Keratinocyte (primary cell): ENCODE measurements around the gene AP1AR. TPM values are rescaled to one million over a fixed set of nuclear protein-coding genes. Genes with fewer than 3 reads are reported as not detected.

Experiments used
- DNase-seq: peaks from one replicate; pipeline ENCODE4 v3.0.0-alpha.2; 2011; ENCODE audit warnings: low read depth, missing footprints, low spot score
- FAIRE-seq: peaks from 2 replicates; lab custom pipeline; 2011; peaks lifted over from hg19 to GRCh38; lab: Jason Lieb, UNC
- H2AFZ ChIP-seq: 2 replicates; pipeline ENCODE4 v1.6.0; 2012; ENCODE audit warnings: low read length, control low read depth, inconsistent platforms; ENCODE audit not compliant: control insufficient read depth
- H3K27ac ChIP-seq: 2 replicates; pipeline ENCODE4 v1.5.1; 2011; ENCODE audit warnings: low read length; ENCODE audit not compliant: control insufficient read depth, insufficient read depth
- H3K27me3 ChIP-seq: 3 replicates; pipeline ENCODE4 v1.6.0; 2011; ENCODE audit warnings: low read length; ENCODE audit not compliant: control insufficient read depth, insufficient read depth; ENCODE audit errors: extremely low read depth
- H3K36me3 ChIP-seq, 2 experiments: 2 replicates in 1 of 2; 3 replicates in 1 of 2; pipeline ENCODE4 v1.5.1; 2011; ENCODE audit warnings: low read length in 2 of 2, mild to moderate bottlenecking in 1 of 2; ENCODE audit not compliant: control insufficient read depth in 2 of 2, insufficient read depth in 2 of 2; ENCODE audit errors: extremely low read depth in 1 of 2
- H3K4me1 ChIP-seq: 3 replicates; pipeline ENCODE4 v1.5.1; 2011; ENCODE audit warnings: low read length; ENCODE audit not compliant: control insufficient read depth, insufficient read depth; ENCODE audit errors: extremely low read depth
- H3K4me2 ChIP-seq: 3 replicates; pipeline ENCODE4 v1.6.0; 2011; ENCODE audit warnings: low read depth, low read length; ENCODE audit not compliant: control insufficient read depth, insufficient read depth; ENCODE audit errors: extremely low read depth
- H3K4me3 ChIP-seq, 3 experiments: fragments of 200-600 bp in 1 of 3; sonication (generic) in 1 of 3; 2 replicates in 2 of 3; 3 replicates in 1 of 3; pipeline ENCODE4 v1.5.1; 2011 to 2016; ENCODE audit warnings: low read length in 3 of 3, mild to moderate bottlenecking in 3 of 3, control low read depth in 2 of 3, inconsistent platforms in 1 of 3, low read depth in 1 of 3, mixed read lengths in 1 of 3, mixed run types in 1 of 3, moderate library complexity in 1 of 3; ENCODE audit not compliant: control insufficient read depth in 2 of 3, insufficient read depth in 2 of 3; ENCODE audit errors: extremely low read depth in 1 of 3
- H3K79me2 ChIP-seq: 2 replicates; pipeline ENCODE4 v1.6.0; 2012; ENCODE audit warnings: low read length; ENCODE audit not compliant: control insufficient read depth, insufficient read depth
- H3K9ac ChIP-seq: 3 replicates; pipeline ENCODE4 v1.6.0; 2011; ENCODE audit warnings: low read length; ENCODE audit not compliant: control insufficient read depth, insufficient read depth; ENCODE audit errors: extremely low read depth
- H3K9me1 ChIP-seq: 3 replicates; pipeline ENCODE4 v1.6.0; 2011; ENCODE audit warnings: low read length; ENCODE audit not compliant: control insufficient read depth, insufficient read depth; ENCODE audit errors: extremely low read depth
- H3K9me3 ChIP-seq: 2 replicates; pipeline ENCODE4 v1.5.1; 2012; ENCODE audit warnings: low read depth, low read length; ENCODE audit not compliant: control insufficient read depth
- H4K20me1 ChIP-seq: 3 replicates; pipeline ENCODE4 v1.6.0; 2011; ENCODE audit warnings: low read length; ENCODE audit not compliant: control insufficient read depth, insufficient read depth; ENCODE audit errors: extremely low read depth
- CTCF ChIP-seq, 3 experiments: IDR thresholded peaks in 1 of 3; conservative IDR thresholded peaks in 1 of 3; optimal IDR thresholded peaks in 1 of 3; 2 replicates in 2 of 3; 3 replicates in 1 of 3; pipeline versions ENCODE3 to v1.5.1; 2011; ENCODE audit warnings: low read length in 3 of 3, mild to moderate bottlenecking in 3 of 3, moderate library complexity in 2 of 3, control low read depth in 1 of 3, inconsistent platforms in 1 of 3; ENCODE audit not compliant: insufficient read depth in 2 of 3; ENCODE audit errors: extremely low read depth in 1 of 3
- EZH2 ChIP-seq: IDR thresholded peaks from one replicate; pipeline ENCODE4 v1.6.1; 2012; ENCODE audit warnings: inconsistent platforms, mild to moderate bottlenecking, low read length, moderate library complexity
- dilution Hi-C: fragments of 300-500 bp; cut with MboI; formaldehyde crosslinking; loops from one replicate; pipeline ENCODE4 v1.7.0; 2020; ENCODE audit warnings: low sequenced_read_pairs; ENCODE audit not compliant: extremely low pct_ligation_motif_present
- polyA plus RNA-seq, 5 experiments: library from polyadenylated mRNA; depleted of rRNA in 3 of 5; stranded (reverse) in 3 of 5; stranded (forward) in 1 of 5; unstranded in 1 of 5; fragments of >200 nt; gene quantifications; 1 replicate in 1 of 5; 2 replicates in 3 of 5; 3 replicates in 1 of 5; pipeline versions ENCODE4 v1.2.1 to v1.2.3, GENCODE V29; 2011 to 2012; ENCODE audit warnings: missing spikeins in 2 of 5, low read depth in 1 of 5, low replicate concordance in 1 of 5

AP1AR gene
- polyA plus RNA-seq, 1 donor (not counting 4 experiments of a cell fraction or from before 2014, with no cell fraction given) = 17.5 TPM

- dilution Hi-C loops = no loop called here
- FAIRE-seq = no peak
- H3K79me2 ChIP-seq = peaks cover 10% of the 10 kb centered on the region
Observed at GRCh38 chr4:112247021-112247420, 15.4 kb downstream of the AP1AR start.

DNA sequence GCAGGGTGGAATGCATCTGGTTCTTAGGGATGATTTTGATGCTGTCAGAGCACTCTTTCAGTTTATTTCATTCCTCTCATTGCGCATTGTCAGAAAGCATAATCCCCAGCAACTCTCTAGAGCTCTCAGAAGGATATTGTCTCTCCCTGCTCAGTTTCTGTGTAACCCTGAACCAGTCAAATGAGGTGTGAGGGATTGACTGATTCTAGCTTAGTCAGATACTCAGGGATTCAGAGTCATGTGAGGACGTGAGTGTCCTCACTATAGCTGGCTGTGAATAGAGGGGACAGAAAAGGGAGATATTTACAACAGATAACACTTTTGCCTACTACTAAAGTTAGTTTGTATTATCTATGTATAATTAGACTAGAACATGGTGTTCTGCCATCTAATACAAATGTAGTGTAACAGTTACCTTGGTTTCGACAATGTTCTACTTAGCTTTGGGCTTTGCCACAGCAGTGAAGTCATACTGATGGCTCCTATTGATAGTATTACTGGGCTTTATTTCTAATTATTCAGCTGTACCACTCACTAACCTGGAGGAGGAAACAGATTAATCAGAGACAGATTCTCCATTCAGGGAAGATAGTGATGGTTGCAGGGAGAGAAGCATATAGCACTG lies 19.5 kb downstream of the AP1AR start:
- DNase-seq = no peak
- H2AFZ ChIP-seq = no peak overlapping the region
- no peaks in the 10 kb centered on the region for H3K36me3 ChIP-seq
- TF ChIP-seq CTCF (optimal IDR thresholded peaks at IDR 0.05 in 1 of 3, IDR thresholded peaks at IDR 0.05 in 1 of 3, conservative IDR thresholded peaks at IDR 0.05 in 1 of 3; ENCODE audit: extremely low read depth in 1 of 3, insufficient read depth in 2 of 3, low read length in 3 of 3) = no peak
- no peak for TF ChIP-seq EZH2
- H3K27ac ChIP-seq = no peak overlapping the region
- dilution Hi-C loops = no loop called here
- H3K4me1 ChIP-seq = no peaks in the 10 kb centered on the region
- H3K9me3 ChIP-seq = no peaks in the 10 kb centered on the region
- no peaks in the 10 kb centered on the region for H3K9me1 ChIP-seq
- peak; percentile 9 for FAIRE-seq
- H3K4me3 ChIP-seq = no peak overlapping the region
- H3K27me3 ChIP-seq = no peaks in the 10 kb centered on the region
- H3K9ac ChIP-seq = no peak overlapping the region
- no peak overlapping the region for H3K4me2 ChIP-seq
- no peaks in the 10 kb centered on the region for H3K79me2 ChIP-seq
- no peaks in the 10 kb centered on the region for H4K20me1 ChIP-seq

More at GRCh38 chr4:112247021-112247420, 15.4 kb downstream of the AP1AR start:
- no peak overlapping the region for H2AFZ ChIP-seq
- no peak overlapping the region for H3K27ac ChIP-seq
- H3K9me3 ChIP-seq = no peaks in the 10 kb centered on the region
- no peaks in the 10 kb centered on the region for H3K4me1 ChIP-seq
- H3K9ac ChIP-seq = no peak overlapping the region
- H3K4me2 ChIP-seq = no peak overlapping the region
- no peaks in the 10 kb centered on the region for H3K27me3 ChIP-seq
- H3K4me3 ChIP-seq = no peak overlapping the region
- no peaks in the 10 kb centered on the region for H3K9me1 ChIP-seq
- TF ChIP-seq EZH2 (no peak), CTCF (optimal IDR thresholded peaks at IDR 0.05 in 1 of 3, IDR thresholded peaks at IDR 0.05 in 1 of 3, conservative IDR thresholded peaks at IDR 0.05 in 1 of 3; ENCODE audit: extremely low read depth in 1 of 3, insufficient read depth in 2 of 3, low read length in 3 of 3) (no peak)
- H4K20me1 ChIP-seq = no peaks in the 10 kb centered on the region
- no peak for DNase-seq
- H3K36me3 ChIP-seq = no peaks in the 10 kb centered on the region
